ENCODE data around the gene GOLT1B. TPM values are rescaled to one million over a fixed set of nuclear protein-coding genes. Genes with fewer than 3 reads are reported as not detected.

GOLT1B gene
- total and polyA plus RNA-seq, 12 donors: 12.0 to 25.4 (median 18.8) TPM

GRCh38 chr12:21543151-21543550 lies 41.6 kb downstream of the GOLT1B start:
- DNase-seq (no peak), ATAC-seq (no peak)
- H3K9me3 ChIP-seq: no peaks in the 10 kb centered on the region
- intact Hi-C loops (cut with DNase I): no loop called here
- H3K36me3 ChIP-seq: no peaks in the 10 kb centered on the region
- H3K27ac ChIP-seq: no peak overlapping the region
- peaks cover 0 to 13% (median 0%) of the 10 kb centered on the region in 9 donors for H3K4me1 ChIP-seq
- no peaks in the 10 kb centered on the region for H3K27me3 ChIP-seq
- TF ChIP-seq, protein P1, sequence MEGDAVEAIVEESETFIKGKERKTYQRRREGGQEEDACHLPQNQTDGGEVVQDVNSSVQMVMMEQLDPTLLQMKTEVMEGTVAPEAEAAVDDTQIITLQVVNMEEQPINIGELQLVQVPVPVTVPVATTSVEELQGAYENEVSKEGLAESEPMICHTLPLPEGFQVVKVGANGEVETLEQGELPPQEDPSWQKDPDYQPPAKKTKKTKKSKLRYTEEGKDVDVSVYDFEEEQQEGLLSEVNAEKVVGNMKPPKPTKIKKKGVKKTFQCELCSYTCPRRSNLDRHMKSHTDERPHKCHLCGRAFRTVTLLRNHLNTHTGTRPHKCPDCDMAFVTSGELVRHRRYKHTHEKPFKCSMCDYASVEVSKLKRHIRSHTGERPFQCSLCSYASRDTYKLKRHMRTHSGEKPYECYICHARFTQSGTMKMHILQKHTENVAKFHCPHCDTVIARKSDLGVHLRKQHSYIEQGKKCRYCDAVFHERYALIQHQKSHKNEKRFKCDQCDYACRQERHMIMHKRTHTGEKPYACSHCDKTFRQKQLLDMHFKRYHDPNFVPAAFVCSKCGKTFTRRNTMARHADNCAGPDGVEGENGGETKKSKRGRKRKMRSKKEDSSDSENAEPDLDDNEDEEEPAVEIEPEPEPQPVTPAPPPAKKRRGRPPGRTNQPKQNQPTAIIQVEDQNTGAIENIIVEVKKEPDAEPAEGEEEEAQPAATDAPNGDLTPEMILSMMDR (IDR thresholded peaks at IDR 0.05): no peak
- H3K4me3 ChIP-seq: no peak overlapping the region

DNA sequence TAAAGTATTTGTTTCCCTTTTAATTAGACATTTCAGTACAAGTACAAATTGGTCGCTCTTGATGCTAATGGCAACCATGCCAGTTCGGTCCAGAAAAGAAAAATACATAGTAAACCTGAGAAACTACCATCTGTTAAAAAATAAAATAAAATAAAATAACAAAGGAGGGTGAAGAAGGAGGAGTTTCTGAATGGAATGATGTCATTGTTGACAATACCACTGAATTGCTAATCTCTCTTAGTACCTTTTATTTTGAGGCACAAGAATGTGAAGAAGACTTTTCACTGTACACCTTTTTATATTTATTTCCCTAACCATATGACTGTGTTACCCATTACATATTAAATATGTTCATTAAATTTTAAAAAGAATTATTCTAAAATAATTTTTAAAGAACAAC lies 44.0 kb downstream of the GOLT1B start:
- ATAC-seq (no peak), DNase-seq (no peak)
- Histone ChIP-seq H3K4me1 (peaks cover 0 to 21% (median 0%) of the 10 kb centered on the region in 9 donors), H3K36me3 (no peaks in the 10 kb centered on the region), H3K4me3 (no peak overlapping the region), H3K9me3 (no peaks in the 10 kb centered on the region), H3K27me3 (no peaks in the 10 kb centered on the region), H3K27ac (no peak overlapping the region)
- TF ChIP-seq, protein P1 (IDR thresholded peaks at IDR 0.05): no peak
- 88 to 91% methylated on average over 2 of the region's 2 CpGs for WGBS, 2 donors
- intact Hi-C loops (cut with DNase I): no loop called here

GRCh38 chr12:21546716-21547115 lies 45.1 kb downstream of the GOLT1B start:
- ATAC-seq (no peak), DNase-seq (no peak)
- TF ChIP-seq, protein P1 (IDR thresholded peaks at IDR 0.05): no peak
- no peaks in the 10 kb centered on the region for H3K27me3 ChIP-seq
- H3K27ac ChIP-seq: no peak overlapping the region
- intact Hi-C loops (cut with DNase I): no loop called here
- 0 to 17% methylated on average over 1 of the region's 1 CpG for WGBS, 2 donors
- peaks cover 0 to 24% (median 7%) of the 10 kb centered on the region in 9 donors for H3K4me1 ChIP-seq
- no peaks in the 10 kb centered on the region for H3K36me3 ChIP-seq
- H3K4me3 ChIP-seq: no peak overlapping the region
- no peaks in the 10 kb centered on the region for H3K9me3 ChIP-seq

DNA sequence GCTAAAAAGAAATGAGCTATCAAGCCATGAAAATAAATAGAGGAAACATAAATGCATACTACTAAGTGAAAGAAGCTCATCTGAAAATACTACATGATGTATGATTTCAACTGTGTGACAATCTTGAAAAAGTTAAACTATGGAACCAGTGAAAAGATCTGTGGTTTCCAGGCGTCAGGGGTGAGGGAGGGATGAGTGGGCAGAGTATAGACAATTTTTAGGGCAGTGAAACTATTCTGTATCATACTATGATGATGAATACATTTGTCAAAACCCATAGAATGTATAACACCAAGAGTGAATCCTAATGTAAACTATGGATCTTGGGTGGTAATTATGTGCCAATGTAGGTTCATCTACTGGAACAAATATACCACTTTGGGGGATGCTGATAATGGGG lies 45.8 kb downstream of the GOLT1B start:
- ATAC-seq: no peak
- Histone ChIP-seq H3K4me1 (peaks cover 0 to 28% (median 14%) of the 10 kb centered on the region in 9 donors), H3K27ac (no peak overlapping the region), H3K9me3 (no peaks in the 10 kb centered on the region), H3K27me3 (no peaks in the 10 kb centered on the region), H3K4me3 (no peak overlapping the region), H3K36me3 (no peaks in the 10 kb centered on the region)
- intact Hi-C loops (cut with DNase I): no loop called here
- DNase-seq: no peak
- 82 to 95% methylated on average over 1 of the region's 1 CpG for WGBS, 2 donors
- TF ChIP-seq, protein P1 (IDR thresholded peaks at IDR 0.05): no peak
